Left ventricle myocardium inferior (tissue), 1 donor: ENCODE data around the gene BACH2. TPM values are rescaled to one million over a fixed set of nuclear protein-coding genes. Genes with fewer than 3 reads are reported as not detected.

Experiments
- DNase-seq: peaks from one replicate; pipeline ENCODE4 v3.0.0-alpha.2; 2020
- H3K27ac ChIP-seq: fragments of 200-600 bp; replicated peaks from 2 replicates; pipeline ENCODE4 v1.8.0; 2021
- H3K27me3 ChIP-seq: fragments of 200-600 bp; 2 replicates; pipeline ENCODE4 v1.8.0; 2021; ENCODE audit warnings: low read depth
- H3K36me3 ChIP-seq: fragments of 200-600 bp; 2 replicates; pipeline ENCODE4 v1.8.0; 2021
- H3K4me1 ChIP-seq: fragments of 200-600 bp; 2 replicates; pipeline ENCODE4 v1.8.0; 2021
- H3K4me3 ChIP-seq: fragments of 200-600 bp; 2 replicates; pipeline ENCODE4 v1.8.0; 2021; ENCODE audit warnings: mild to moderate bottlenecking, moderate library complexity
- H3K9me3 ChIP-seq: fragments of 200-600 bp; replicated peaks from 2 replicates; pipeline ENCODE4 v1.8.0; 2021
- intact Hi-C: fragments of 100-400 bp; cut with micrococcal nuclease; formaldehyde crosslinking; loops from one replicate; pipeline ENCODE4 v1.11.0; 2022
- total RNA-seq: library from RNA; stranded (reverse); fragmentation: NEBNext Ultra II Directional; extraction: Animal tissue kit (Norgen Biotek cat#: 25700); gene quantifications from one replicate; pipeline ENCODE4 v1.2.1, GENCODE V29; 2021
- TF ChIP-seq, protein P1 (sequence below): fragments of 200-600 bp; IDR thresholded peaks from 2 replicates; pipeline ENCODE4 v1.8.0; 2021; ENCODE audit warnings: antibody characterized with exemption, mild to moderate bottlenecking, borderline replicate concordance
- donor health status: DM: no; HTN: yes; CAD: no; lungs with severe emphysema.

Gene BACH2
- total RNA-seq, 1 donor from 2014 or later: 1.5 TPM

DNA sequence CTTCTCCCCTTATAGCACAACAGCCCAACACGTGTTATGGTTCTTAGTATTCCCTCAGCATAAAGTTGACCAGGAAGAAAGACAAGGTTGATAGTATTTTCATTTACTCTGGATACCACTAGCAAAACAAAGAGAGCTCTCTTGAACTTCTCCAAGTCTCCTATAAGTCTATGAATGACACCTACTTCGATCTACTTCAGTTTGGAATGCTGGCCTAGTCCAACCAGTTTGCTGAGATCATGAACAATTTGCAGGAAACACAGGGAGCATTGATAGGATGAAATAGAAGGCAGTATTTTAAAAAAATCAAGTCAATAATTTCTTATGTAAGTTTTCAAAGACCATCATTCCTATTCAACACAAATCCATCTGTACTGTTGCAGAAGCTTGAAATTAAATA, 308.8 kb downstream of the BACH2 start:
- intact Hi-C loops: no loop called here
- TF ChIP-seq, protein P1, sequence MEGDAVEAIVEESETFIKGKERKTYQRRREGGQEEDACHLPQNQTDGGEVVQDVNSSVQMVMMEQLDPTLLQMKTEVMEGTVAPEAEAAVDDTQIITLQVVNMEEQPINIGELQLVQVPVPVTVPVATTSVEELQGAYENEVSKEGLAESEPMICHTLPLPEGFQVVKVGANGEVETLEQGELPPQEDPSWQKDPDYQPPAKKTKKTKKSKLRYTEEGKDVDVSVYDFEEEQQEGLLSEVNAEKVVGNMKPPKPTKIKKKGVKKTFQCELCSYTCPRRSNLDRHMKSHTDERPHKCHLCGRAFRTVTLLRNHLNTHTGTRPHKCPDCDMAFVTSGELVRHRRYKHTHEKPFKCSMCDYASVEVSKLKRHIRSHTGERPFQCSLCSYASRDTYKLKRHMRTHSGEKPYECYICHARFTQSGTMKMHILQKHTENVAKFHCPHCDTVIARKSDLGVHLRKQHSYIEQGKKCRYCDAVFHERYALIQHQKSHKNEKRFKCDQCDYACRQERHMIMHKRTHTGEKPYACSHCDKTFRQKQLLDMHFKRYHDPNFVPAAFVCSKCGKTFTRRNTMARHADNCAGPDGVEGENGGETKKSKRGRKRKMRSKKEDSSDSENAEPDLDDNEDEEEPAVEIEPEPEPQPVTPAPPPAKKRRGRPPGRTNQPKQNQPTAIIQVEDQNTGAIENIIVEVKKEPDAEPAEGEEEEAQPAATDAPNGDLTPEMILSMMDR: no peak
- Histone ChIP-seq H3K4me3 (no peak overlapping the region), H3K27ac (no peak overlapping the region), H3K27me3 (no peaks in the 10 kb centered on the region), H3K36me3 (no peaks in the 10 kb centered on the region), H3K4me1 (peaks cover 28% of the 10 kb centered on the region), H3K9me3 (no peaks in the 10 kb centered on the region)
- DNase-seq: no peak

DNA sequence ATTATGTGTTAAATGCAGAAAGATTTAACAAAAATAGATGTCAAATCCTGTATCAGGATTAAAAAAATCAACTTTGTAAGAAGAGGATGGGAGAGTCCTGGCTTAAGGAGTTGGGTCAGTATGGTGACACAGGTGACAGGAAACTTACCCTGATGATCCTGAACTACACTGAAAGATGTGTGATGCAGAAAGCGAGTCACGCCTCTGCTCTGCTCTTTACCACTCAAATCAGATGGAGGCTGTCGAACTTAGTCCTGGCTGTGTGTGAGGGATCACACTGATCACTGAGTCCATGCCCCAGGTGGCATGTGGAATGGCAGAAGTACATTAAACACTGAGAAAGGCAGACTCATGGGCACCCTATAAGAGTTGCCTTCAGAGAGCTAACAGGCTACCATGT, 309.5 kb downstream of the BACH2 start:
- Histone ChIP-seq H3K4me3 (no peak overlapping the region), H3K36me3 (no peaks in the 10 kb centered on the region), H3K27ac (no peak overlapping the region), H3K9me3 (no peaks in the 10 kb centered on the region), H3K4me1 (peaks cover 28% of the 10 kb centered on the region), H3K27me3 (no peaks in the 10 kb centered on the region)
- intact Hi-C loops: no loop called here
- DNase-seq: no peak
- TF ChIP-seq, protein P1: no peak

DNA sequence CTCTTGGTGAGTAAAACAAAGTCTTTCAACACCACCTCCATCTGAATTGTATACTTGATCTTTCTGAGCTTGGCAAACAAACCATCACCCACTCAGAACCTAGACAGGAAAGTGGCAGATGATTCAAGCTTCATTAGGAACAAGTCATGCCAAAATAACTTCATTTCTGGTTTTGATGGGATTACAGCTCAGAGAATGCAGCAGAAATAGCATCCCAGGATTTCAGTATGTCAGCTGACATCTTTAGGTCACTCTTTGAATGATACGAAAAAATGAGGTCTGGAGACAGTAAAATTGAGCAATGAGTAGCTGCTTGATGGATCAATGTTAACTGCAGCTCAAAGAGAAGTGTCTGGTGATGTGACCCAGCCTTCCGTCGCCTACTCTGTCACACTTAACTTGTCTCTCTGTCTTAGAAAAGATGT, 310.0 kb downstream of the BACH2 start:
- no peaks in the 10 kb centered on the region for H3K27me3 ChIP-seq
- peaks cover 28% of the 10 kb centered on the region for H3K4me1 ChIP-seq
- TF ChIP-seq, protein P1: no peak
- H3K4me3 ChIP-seq: no peak overlapping the region
- intact Hi-C loops: no loop called here
- H3K27ac ChIP-seq: no peak overlapping the region
- no peaks in the 10 kb centered on the region for H3K9me3 ChIP-seq
- H3K36me3 ChIP-seq: no peaks in the 10 kb centered on the region
- no peak for DNase-seq

DNA sequence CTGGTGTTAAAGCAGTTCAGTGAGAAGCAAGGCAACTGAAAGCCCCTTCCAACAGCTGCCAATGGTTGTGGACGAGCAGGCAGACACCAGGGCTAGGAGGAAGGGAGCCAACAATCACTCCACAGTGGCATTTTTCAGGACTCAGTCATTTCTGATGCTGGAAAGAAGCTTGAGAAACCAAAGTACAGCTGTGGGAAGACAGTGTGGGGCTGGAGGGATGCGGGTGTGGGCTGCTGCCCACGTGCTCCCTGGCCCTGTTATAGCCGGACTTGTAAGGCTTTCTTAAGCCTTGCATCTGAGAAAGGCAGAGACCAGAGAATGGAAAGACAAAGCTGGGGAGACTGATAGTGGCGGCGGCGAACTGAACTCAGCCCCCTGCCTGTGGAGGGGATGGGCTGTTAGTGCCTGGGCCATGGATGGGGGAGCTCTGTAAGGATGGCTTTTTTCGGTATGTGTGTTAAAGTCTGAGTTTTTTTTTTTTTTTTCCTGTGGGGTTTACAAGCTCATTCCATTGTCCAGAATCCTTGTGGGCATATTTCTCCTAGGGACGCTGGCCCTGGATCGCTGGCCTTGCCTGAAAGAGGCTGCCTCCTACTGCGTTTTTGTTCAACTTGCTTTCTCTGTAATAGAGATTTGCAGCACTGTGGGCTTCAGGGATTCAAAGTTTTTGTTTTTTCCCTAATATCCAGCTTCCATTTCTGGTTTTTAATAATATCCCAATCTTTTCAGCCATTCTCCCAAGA, 310.7 kb downstream of the BACH2 start:
- Histone ChIP-seq H3K4me1 (peaks cover 28% of the 10 kb centered on the region), H3K4me3 (peak overlapping the region; percentile 5), H3K27me3 (no peaks in the 10 kb centered on the region), H3K36me3 (no peaks in the 10 kb centered on the region), H3K9me3 (no peaks in the 10 kb centered on the region), H3K27ac (peak overlapping the region; percentile 68)
- DNase-seq: no peak
- TF ChIP-seq, protein P1: no peak
- intact Hi-C loops: no loop called here

DNA sequence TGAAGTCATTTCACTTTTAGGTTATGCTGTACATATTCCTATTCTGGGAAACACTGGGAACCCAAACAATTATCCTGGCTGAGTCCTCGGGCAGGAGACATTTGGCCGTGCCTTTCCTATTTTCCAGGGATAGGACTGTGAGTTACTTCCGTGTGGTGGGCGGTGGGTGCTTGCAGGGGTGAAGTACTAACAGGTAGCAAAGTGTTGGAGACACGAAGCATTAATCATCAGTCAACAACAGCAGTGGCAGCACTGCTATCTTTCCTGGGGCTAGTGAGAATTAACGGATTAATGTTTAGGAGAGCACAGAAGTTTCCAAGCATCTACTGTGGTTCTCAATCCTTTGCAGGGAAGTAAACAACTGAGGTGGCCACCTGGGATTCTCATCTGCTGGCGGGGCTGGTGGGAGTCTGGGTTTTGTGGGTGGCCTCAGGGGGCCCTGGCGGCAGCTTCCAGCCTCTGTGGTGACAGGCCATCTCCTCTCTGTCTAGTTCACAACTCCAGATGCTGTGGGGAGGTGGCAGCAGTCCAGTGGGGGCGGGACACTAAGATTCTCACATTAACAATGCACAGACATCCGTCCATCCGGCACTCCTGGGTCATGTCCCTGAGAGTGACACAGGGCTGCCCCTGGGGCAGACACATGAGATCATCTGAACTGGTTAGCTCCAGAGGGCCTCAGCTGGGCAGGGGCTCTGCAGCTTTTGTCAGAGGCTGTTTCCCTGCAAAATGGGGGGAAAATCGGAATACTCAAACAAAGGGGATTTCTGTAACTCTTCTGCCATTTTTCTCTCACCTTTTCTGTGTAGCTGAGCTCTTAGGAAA, 311.5 kb downstream of the BACH2 start:
- peak; percentile 89 for DNase-seq
- Histone ChIP-seq H3K4me3 (peak overlapping the region; percentile 5), H3K27ac (peak overlapping the region; percentile 68), H3K9me3 (no peaks in the 10 kb centered on the region), H3K4me1 (peaks cover 28% of the 10 kb centered on the region), H3K36me3 (no peaks in the 10 kb centered on the region), H3K27me3 (no peaks in the 10 kb centered on the region)
- TF ChIP-seq, protein P1: peak; percentile 16
- intact Hi-C loops: no loop called here
